Measurements from ENCODE around the gene CPA4.
A peak's percentile ranks its signal among the peaks of the same experiment; 100 is the strongest.

The CPA4 gene

DNA sequence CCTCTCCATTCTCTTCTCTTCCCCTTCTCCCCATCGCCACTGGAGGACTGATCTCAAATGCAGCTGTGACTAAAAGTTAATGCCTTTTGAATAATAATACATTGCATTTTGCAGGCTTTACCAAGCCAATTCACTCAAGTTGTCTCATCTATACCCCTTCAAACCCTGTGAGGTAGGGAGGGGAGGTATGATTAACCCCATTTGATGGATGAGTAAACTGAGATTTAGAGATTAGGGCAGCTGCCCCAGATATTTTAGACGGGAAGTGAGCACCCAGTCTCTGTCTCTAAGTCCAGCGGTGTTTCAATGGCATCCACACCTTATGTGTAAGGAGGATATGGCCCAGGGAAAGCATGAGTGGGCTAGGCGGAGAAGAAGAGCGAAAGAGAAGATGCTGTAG lies 52.8 kb downstream of the CPA4 start:
- DNase-seq (ENCODE audit: low spot score): no peak

GRCh38 chr7:130346177-130346905 lies 53.4 kb downstream of the CPA4 start:
- DNase-seq (ENCODE audit: low spot score): no peak

GRCh38 chr7:130346941-130347340 lies 54.0 kb downstream of the CPA4 start:
- no peak for DNase-seq (ENCODE audit: low spot score)

DNA sequence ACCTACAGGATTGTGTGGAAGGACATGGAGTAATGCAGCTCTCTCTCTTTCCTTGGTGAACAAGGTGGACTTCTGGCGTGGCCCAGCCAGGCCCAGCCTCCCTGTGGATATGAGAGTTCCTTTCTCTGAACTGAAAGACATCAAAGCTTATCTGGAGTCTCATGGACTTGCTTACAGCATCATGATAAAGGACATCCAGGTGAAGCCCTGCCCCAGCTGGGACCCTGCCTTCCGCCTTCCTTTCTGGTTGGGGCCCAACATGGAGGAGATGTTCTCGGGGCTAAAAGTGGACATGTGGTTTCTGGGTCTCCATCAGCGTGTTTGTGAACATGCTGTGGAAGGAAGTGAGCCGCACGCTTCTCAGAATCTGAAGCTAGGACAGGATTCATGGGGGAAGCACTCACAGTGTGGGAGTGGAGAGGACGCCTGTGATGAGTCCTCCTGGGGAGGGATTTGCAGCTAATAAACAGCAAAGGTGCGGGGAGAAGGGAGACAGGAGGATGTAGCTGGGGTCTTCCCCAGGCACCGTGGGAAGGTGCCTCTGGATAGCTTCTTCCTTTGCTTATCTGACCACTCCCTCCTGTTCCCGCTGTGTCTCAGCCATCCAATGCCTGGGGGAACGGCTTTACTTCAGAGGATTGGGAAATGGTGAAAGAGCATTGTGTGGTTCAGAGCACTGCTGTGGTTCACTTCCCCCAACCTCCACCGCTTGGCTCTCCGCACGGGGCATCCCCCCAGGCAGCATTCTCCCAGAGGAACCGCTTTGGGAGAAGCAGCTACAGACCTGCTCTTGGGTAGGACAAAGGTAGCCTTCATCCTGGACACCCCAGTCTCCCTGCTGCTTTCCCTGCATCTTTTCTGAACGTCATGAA lies 57.2 kb downstream of the CPA4 start:
- no peak for DNase-seq (ENCODE audit: low spot score)

DNA sequence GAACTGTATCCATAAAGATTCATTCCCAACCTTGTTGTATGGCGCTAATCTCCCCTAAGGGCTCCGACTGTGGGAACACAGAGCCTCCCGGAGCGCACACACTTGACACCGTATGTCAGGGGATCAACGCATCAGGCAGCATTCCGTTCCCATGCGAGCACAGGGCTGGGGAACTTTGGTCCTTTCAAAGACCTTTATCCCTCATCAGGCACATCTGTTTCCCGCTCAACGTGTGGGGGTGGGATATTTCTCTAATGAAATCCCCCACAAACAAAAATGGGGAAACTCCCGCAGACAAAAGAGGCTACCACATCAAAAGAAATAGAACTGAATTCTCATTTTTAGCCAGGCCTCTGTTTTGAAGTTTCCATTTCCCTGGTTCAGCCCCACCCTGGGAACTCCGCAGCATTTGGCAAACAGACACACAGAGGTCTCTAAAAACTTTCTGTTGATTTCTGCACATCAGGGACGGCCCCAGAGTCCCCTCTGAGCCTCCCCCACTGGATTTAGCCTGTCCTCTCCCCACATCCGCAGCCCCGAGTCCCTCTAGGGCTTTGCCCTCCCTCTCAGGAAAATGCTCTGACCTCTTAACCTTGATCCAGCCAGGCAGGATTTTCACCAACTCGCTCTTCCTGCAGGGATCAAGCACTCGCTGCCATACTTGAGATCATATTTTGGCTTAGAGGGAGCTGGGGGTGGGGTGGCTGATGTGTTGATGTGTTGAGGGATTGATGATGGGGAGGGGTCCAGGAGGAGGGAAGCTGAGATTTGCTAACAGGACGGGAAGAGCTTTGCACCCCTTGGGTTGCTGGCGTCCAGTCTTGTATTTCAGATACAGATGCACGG lies 58.2 kb downstream of the CPA4 start:
- DNase-seq (ENCODE audit: low spot score): no peak

DNA sequence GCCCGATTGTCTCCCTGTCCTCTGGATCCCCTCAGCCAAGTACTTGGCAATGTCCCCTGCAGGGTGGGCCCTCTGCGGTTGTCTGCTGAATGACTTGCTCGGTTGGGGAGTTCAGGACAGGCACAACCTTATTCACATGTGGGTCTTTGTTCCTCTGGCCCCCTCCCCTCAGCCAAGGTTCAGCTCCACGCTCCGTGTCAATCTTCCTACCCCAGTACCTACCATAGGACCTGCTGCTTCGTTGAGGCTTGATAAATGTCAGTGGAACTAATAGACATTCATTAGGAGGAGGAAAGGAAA lies 58.8 kb downstream of the CPA4 start:
- no peak for DNase-seq (ENCODE audit: low spot score)

DNA sequence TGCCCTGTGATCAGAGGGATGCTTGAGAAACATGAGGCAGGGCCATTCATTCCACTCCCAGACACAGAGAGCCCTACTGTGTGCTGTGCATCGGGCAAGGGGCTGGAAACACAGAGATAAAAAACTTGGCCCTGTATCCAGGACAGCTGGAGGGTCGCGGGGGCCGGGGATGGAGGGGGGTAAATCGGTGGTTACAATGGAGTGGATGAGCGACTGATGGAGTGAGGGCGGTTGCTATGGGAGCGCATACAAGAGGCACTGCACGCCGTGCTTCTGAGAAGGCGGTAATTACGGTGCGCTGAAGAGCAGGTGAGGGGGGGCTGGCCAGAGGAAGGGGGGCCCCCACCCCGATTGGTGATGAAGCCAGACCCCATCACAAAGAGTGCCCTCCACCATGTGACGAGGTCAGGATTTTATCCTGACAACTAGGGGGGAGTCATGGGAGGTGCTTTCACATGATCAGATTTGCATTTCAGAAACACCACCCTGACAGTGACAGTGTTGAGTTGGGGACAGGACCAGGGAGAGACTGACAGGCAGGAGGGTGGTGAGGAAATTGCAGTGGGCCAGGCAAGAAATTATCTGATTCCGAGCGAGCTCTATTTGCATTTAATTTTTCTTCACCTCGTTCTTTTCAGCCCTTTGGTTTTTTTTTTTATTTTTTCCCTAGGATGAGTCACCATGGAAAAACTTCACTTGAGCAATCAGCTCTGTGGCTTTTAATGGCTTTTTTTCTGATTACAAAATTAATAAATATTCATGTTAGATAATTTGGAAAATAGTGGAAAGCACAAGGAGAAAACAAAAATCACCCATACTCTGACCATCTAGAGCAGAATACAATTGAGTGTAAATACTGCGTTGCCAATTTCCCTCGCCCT lies 59.5 kb downstream of the CPA4 start:
- DNase-seq (ENCODE audit: low spot score): no peak

DNA sequence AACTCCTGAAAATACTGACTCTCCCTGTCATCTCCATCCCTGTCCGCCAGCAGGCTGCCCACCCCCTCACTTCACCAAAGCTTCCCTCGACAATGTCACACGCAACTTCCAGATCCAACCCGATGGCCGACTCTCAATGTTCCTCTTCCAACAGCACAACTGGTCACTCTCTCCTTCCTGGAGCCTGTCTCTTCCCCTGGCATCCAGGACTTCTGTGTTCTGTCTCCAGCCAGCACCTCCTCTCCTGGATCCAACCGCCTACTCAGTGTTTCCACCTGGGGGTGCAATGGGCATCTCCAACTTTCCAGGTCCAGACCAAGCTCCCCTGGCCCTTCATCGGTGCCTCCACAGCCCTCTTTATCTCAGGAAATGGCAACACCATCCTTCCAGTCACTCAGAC lies 60.2 kb downstream of the CPA4 start:
- DNase-seq (ENCODE audit: low spot score): no peak

GRCh38 chr7:130356121-130356875 lies 63.3 kb downstream of the CPA4 start:
- DNase-seq (ENCODE audit: low spot score): peak; percentile 7

DNA sequence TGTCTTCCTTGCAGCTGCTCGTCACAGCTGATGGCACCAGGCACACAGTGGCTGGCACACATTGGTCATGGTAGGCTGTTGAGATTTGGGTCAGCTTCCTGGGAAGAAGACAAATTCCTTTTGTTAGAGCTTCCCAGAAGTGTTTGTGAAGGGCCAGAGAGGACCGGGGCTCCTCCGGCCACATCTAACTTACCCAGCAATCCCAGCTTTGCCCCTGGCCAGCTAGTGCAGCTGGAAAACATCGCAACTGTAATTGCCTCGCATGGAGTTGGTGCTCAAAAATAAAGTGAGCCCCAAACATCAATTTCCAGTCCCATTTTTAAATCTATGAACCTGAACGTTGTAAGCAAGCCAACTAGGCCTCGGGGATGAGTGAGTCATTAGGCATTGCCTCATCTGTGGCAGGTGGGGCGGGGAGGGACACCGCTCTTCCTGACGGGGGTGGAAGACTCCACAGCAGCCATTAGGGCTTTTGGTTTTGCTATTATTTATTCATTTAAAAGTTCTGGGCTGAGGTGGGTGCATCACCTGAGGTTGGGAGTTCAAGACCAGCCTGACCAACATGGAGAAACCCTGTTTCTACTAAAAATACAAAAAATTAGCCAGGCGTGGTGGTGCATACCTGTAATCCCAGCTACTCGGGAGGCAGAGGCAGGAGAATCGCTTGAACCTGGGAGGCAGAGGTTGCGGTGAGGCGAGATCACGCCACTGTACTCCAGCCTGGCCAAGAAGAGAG lies 64.1 kb downstream of the CPA4 start:
- DNase-seq (ENCODE audit: low spot score): peak; percentile 61

GRCh38 chr7:130358471-130358870 lies 65.5 kb downstream of the CPA4 start:
- DNase-seq (ENCODE audit: low spot score): no peak

DNA sequence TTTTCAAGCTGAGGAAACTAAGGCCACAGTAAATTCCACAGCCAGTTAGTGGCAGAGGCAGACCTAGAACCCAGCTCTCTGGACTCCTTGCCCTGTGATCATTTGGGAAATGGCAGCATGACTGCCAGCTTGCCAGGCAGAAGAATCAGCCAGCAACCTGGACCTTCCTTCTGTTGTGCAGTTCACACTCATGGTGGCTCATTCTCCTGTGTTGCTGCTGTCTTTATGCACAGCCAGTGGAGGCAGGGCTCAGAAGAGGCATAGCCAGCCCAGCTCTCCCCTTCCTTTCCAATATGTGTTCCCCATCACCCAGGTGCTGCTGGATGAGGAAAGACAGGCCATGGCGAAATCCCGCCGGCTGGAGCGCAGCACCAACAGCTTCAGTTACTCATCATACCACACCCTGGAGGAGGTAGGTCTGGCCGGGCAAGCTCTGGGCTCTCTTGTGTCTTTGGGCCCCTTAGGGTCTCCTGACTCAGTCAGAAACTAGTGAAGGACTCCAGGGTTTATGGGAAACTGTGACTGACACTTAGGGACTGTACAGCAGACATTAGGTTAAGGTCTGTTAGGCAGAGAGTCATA lies 66.4 kb downstream of the CPA4 start:
- no peak for DNase-seq (ENCODE audit: low spot score)

DNA sequence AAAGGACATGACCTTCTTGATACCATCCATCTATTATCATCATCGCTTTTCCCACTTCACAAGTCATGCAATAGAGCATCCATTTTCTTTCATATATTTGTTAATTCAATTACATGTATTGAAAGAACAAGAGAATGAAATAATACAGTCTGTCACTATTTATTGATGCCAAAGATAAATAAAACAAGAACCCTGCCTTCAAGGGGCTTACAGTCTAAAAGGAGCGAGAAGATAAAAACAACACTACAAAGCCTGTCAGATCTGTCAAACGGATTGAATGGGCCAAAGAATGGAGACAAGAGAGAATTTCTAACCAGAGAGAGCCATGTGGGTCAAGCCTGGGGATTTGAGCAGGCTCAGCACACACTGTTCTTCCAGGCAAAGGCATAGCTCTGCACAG lies 67.6 kb downstream of the CPA4 start:
- no peak for DNase-seq (ENCODE audit: low spot score)

GRCh38 chr7:130361681-130362080 lies 68.7 kb downstream of the CPA4 start:
- DNase-seq (ENCODE audit: low spot score): no peak

- no peak for DNase-seq (ENCODE audit: low spot score)
These were observed 69.4 kb downstream of the CPA4 start for GRCh38 chr7:130362251-130362816.

GRCh38 chr7:130363026-130363847 lies 70.3 kb downstream of the CPA4 start:
- DNase-seq (ENCODE audit: low spot score): no peak

DNA sequence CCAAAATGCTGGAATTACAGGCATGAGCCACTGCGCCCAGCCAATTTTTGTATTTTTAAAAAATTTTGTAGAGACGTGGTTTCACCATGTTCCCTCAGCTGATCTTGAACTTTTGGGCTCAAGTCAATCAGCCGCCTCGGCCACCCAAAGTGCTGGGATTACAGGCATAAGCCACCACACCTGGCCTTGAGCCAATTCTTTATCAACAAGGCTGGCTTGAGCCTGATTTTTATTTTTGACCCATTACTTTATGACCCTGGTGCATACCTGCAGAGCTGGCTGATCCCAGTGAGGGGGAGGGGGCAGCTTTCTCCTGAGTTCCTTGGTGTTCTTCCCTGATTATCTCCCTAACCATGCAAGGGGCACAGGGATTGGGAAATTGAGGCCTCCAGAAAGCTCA lies 71.5 kb downstream of the CPA4 start:
- no peak for DNase-seq (ENCODE audit: low spot score)

DNA sequence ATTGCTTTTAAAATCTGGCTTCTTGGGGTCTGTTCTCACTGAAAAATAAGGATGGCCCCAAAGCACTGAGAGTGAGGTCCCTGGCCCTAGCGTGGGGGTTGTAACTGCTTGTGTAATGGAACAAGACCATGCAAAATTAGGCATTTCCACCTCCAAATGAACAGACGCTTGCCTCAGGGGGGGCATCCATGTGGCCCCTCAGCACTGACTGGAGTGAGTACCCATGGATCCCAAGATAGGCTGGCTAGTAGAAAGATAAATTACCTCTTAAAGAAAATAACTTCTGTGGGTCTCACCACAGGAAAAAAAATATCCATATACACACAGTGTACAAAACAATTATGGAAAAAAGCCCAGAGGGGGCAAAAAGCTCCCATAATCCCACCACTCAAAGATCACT lies 72.1 kb downstream of the CPA4 start:
- no peak for DNase-seq (ENCODE audit: low spot score)

All from pons (tissue), 1 donor.